IMR-90 (cell line): Measurements from ENCODE around the gene CYGB. TPM values are rescaled to one million over a fixed set of nuclear protein-coding genes. Genes with fewer than 3 reads are reported as not detected.

Experiments used
- ATAC-seq: fragments of 200-7000 bp; cut with Tn5 transposase; 2 replicates; pipeline ENCODE4 v1.9.1; 2020; ENCODE audit warnings: low read depth, mild to moderate bottlenecking, moderate library complexity
- BruUV-seq: library from RNA; stranded (reverse); fragments of 400-500 nt; replicated peaks from 2 replicates; lab custom pipeline; 2021; lab: Mats Ljungman, UMichigan
- CTCF ChIA-PET: fragments of 300-600 bp; formaldehyde crosslinking; extraction: SDS; loops from one replicate; lab custom pipeline; 2021; ENCODE audit warnings: antibody characterized with exemption; lab: Yijun Ruan, JAX
- POLR2A ChIA-PET: fragments of 300-600 bp; sonication (Branson Sonifier 250); formaldehyde crosslinking; loops from one replicate; lab custom pipeline; 2022; ENCODE audit warnings: antibody characterized with exemption; ENCODE audit not compliant: unreplicated experiment; lab: Charles Lee
- DNase-seq: peaks from one replicate; pipeline ENCODE4 v3.0.0; 2013
- H2AFZ ChIP-seq: replicated peaks from 2 replicates; pipeline ENCODE3; 2013; ENCODE audit warnings: low read length, mild to moderate bottlenecking; ENCODE audit not compliant: poor library complexity
- H2AK5ac ChIP-seq: 2 replicates; pipeline ENCODE4 v1.6.1; 2013; ENCODE audit warnings: low read depth, low read length, inconsistent platforms
- H2AK9ac ChIP-seq: replicated peaks from 2 replicates; pipeline ENCODE3; 2013; ENCODE audit warnings: mild to moderate bottlenecking, low read depth, low read length, moderate library complexity; ENCODE audit not compliant: poor library complexity
- H2BK120ac ChIP-seq: 2 replicates; pipeline ENCODE4 v1.6.1; 2013; ENCODE audit warnings: low read depth, low read length, inconsistent platforms
- H2BK15ac ChIP-seq: 3 replicates; pipeline ENCODE4 v1.6.1; 2013; ENCODE audit warnings: low read depth, low read length, inconsistent platforms
- H2BK20ac ChIP-seq: 2 replicates; pipeline ENCODE4 v1.6.1; 2013; ENCODE audit warnings: low read depth, mild to moderate bottlenecking, inconsistent platforms, low read length, moderate library complexity
- H2BK5ac ChIP-seq: 2 replicates; pipeline ENCODE4 v1.6.1; 2013; ENCODE audit warnings: mild to moderate bottlenecking, low read depth, low read length, inconsistent platforms; ENCODE audit not compliant: poor library complexity, severe bottlenecking
- H3K14ac ChIP-seq: replicated peaks from 2 replicates; pipeline ENCODE4 v1.6.1; 2013; ENCODE audit warnings: low read depth, low read length, inconsistent platforms
- H3K18ac ChIP-seq: 2 replicates; pipeline ENCODE4 v1.6.1; 2013; ENCODE audit warnings: low read depth, low read length, control low read depth
- H3K23ac ChIP-seq: 2 replicates; pipeline ENCODE4 v1.6.1; 2013; ENCODE audit warnings: low read depth, low read length, inconsistent platforms
- H3K27ac ChIP-seq: 2 replicates; pipeline ENCODE4 v1.5.1; 2013; ENCODE audit warnings: mild to moderate bottlenecking, control low read depth, low read length; ENCODE audit not compliant: insufficient read depth
- H3K27me3 ChIP-seq: 2 replicates; pipeline ENCODE4 v1.6.1; 2013; ENCODE audit warnings: low read length; ENCODE audit not compliant: control insufficient read depth, insufficient read depth
- H3K36me3 ChIP-seq: 2 replicates; pipeline ENCODE4 v1.6.1; 2013; ENCODE audit warnings: low read length, mixed read lengths; ENCODE audit not compliant: control insufficient read depth, insufficient read depth
- H3K4ac ChIP-seq: 2 replicates; pipeline ENCODE4 v1.6.1; 2013; ENCODE audit warnings: low read depth, low read length, inconsistent platforms
- H3K4me1 ChIP-seq: 2 replicates; pipeline ENCODE4 v1.6.1; 2013; ENCODE audit warnings: low read length, mixed read lengths; ENCODE audit not compliant: control insufficient read depth, insufficient read depth
- H3K4me2 ChIP-seq: 2 replicates; pipeline ENCODE4 v1.6.1; 2013; ENCODE audit warnings: low read depth, mild to moderate bottlenecking, control low read depth, low read length, moderate library complexity
- H3K4me3 ChIP-seq: 2 replicates; pipeline ENCODE4 v1.5.1; 2013; ENCODE audit warnings: low read depth, mild to moderate bottlenecking, control low read depth, low read length, moderate library complexity; ENCODE audit not compliant: insufficient read depth
- H3K56ac ChIP-seq: 2 replicates; pipeline ENCODE4 v1.6.1; 2013; ENCODE audit warnings: low read length, inconsistent platforms; ENCODE audit not compliant: insufficient read depth; ENCODE audit errors: extremely low read depth
- H3K79me1 ChIP-seq, 2 experiments: 2 replicates each; pipeline ENCODE4 v1.6.1; 2013; ENCODE audit warnings: low read length in 2 of 2, inconsistent platforms in 1 of 2, low read depth in 1 of 2
- H3K9ac ChIP-seq: 2 replicates; pipeline ENCODE4 v1.6.1; 2013; ENCODE audit warnings: low read depth, low read length, control low read depth
- H3K9me1 ChIP-seq: 2 replicates; pipeline ENCODE4 v1.6.1; 2013; ENCODE audit warnings: low read length, inconsistent platforms; ENCODE audit not compliant: insufficient read depth
- H3K9me3 ChIP-seq: 2 replicates; pipeline ENCODE4 v1.6.1; 2013; ENCODE audit warnings: low read length; ENCODE audit not compliant: control insufficient read depth, insufficient read depth
- H4K20me1 ChIP-seq: 2 replicates; pipeline ENCODE4 v1.6.1; 2013; ENCODE audit warnings: low read length, inconsistent platforms; ENCODE audit not compliant: insufficient read depth
- H4K5ac ChIP-seq: 2 replicates; pipeline ENCODE4 v1.6.1; 2013; ENCODE audit warnings: mild to moderate bottlenecking, low read depth, low read length, control low read depth
- H4K8ac ChIP-seq, 2 experiments: 2 replicates each; pipeline ENCODE4 v1.6.1; 2013; ENCODE audit warnings: low read depth in 2 of 2, low read length in 2 of 2, control low read depth in 1 of 2, inconsistent platforms in 1 of 2
- H4K91ac ChIP-seq: 2 replicates; pipeline ENCODE4 v1.6.1; 2013; ENCODE audit warnings: low read depth, low read length, inconsistent platforms; ENCODE audit not compliant: insufficient read depth
- BHLHE40 ChIP-seq: fragments of 150-350 bp; IDR thresholded peaks from 2 replicates; pipeline ENCODE4 v1.6.1; 2016; ENCODE audit warnings: mild to moderate bottlenecking, low read depth, low read length
- CEBPB ChIP-seq: IDR thresholded peaks from 2 replicates; pipeline ENCODE4 v1.6.1; 2012; ENCODE audit warnings: low read depth, low read length, improper control_type of control experiment
- CHD1 ChIP-seq: IDR thresholded peaks from 2 replicates; pipeline ENCODE4 v1.6.1; 2012; ENCODE audit warnings: low read depth, low read length, improper control_type of control experiment
- CTCF ChIP-seq: conservative IDR thresholded peaks from 2 replicates; pipeline ENCODE4 v1.5.1; 2012; ENCODE audit warnings: mild to moderate bottlenecking, low read depth, low read length, improper control_type of control experiment
- ELK1 ChIP-seq: fragments of 150-350 bp; IDR thresholded peaks from 2 replicates; pipeline ENCODE4 v1.6.1; 2016; ENCODE audit warnings: low read depth, mild to moderate bottlenecking, low read length, moderate library complexity, borderline replicate concordance
- FOS ChIP-seq: fragments of 150-350 bp; IDR thresholded peaks from 2 replicates; pipeline ENCODE4 v1.6.1; 2016; ENCODE audit warnings: low read depth, low read length
- MAFK ChIP-seq: IDR thresholded peaks from 2 replicates; pipeline ENCODE4 v1.6.1; 2012; ENCODE audit warnings: low read depth, low read length, improper control_type of control experiment
- MAZ ChIP-seq: IDR thresholded peaks from 2 replicates; pipeline ENCODE4 v1.6.1; 2012; ENCODE audit warnings: low read depth, mild to moderate bottlenecking, low read length, improper control_type of control experiment, moderate library complexity, borderline replicate concordance
- MXI1 ChIP-seq: IDR thresholded peaks from 2 replicates; pipeline ENCODE4 v1.6.1; 2012; ENCODE audit warnings: low read depth, mild to moderate bottlenecking, low read length, moderate library complexity, borderline replicate concordance
- NFE2L2 ChIP-seq: fragments of 150-350 bp; IDR thresholded peaks from 2 replicates; pipeline ENCODE4 v1.6.1; 2016; ENCODE audit warnings: low read depth, mild to moderate bottlenecking, low read length
- POLR2A ChIP-seq: IDR thresholded peaks from 2 replicates; pipeline ENCODE4 v1.6.1; 2012; ENCODE audit warnings: mild to moderate bottlenecking, low read depth, low read length
- RAD21 ChIP-seq: IDR thresholded peaks from 2 replicates; pipeline ENCODE4 v1.6.1; 2012; ENCODE audit warnings: low read length, improper control_type of control experiment
- RCOR1 ChIP-seq: IDR thresholded peaks from 2 replicates; pipeline ENCODE4 v1.6.1; 2012; ENCODE audit warnings: mild to moderate bottlenecking, low read length, improper control_type of control experiment; ENCODE audit not compliant: insufficient replicate concordance
- RFX5 ChIP-seq: IDR thresholded peaks from 2 replicates; pipeline ENCODE4 v1.8.0; 2012; ENCODE audit warnings: low read depth, mild to moderate bottlenecking, low read length, moderate library complexity
- SMC3 ChIP-seq: fragments of 150-350 bp; IDR thresholded peaks from 2 replicates; pipeline ENCODE4 v1.6.1; 2016; ENCODE audit warnings: low read depth, mild to moderate bottlenecking, antibody characterized with exemption, low read length, moderate library complexity
- USF2 ChIP-seq: fragments of 150-350 bp; IDR thresholded peaks from 2 replicates; pipeline ENCODE4 v1.6.1; 2017; ENCODE audit warnings: mild to moderate bottlenecking, antibody characterized with exemption, low read length, low read depth
- WGBS, 2 experiments: methylation state at CpG; one replicate each; pipeline versions ENCODE4 v1.1.5 to v1.1.7; 2013; ENCODE audit warnings: missing lambda C conversion rate in 2 of 2; ENCODE audit not compliant: insufficient read length in 1 of 2; ENCODE audit errors: extremely low coverage in 2 of 2; 5-methylcytosine and 5-hydroxymethylcytosine counted together
- dilution Hi-C: fragments of 300-500 bp; cut with HindIII; formaldehyde crosslinking; loops from one replicate; pipeline ENCODE4 v1.14.3; 2018; ENCODE audit warnings: low sequenced_read_pairs; ENCODE audit not compliant: unreplicated experiment
- in situ Hi-C: fragments of 300-500 bp; cut with MboI; formaldehyde crosslinking; loops from 3 replicates; pipeline ENCODE4 v1.14.3; 2019; ENCODE audit warnings: low sequenced_read_pairs, inconsistent platforms, mixed read lengths
- intact Hi-C: fragments of 100-400 bp; cut with micrococcal nuclease; formaldehyde crosslinking; loops from 2 replicates; pipeline ENCODE4 v1.10.0; 2022
- polyA plus RNA-seq, 3 experiments: library from polyadenylated mRNA; depleted of rRNA; stranded (reverse); fragments of >200 nt; gene quantifications; 2 replicates each; pipeline ENCODE4 v1.2.3, GENCODE V29; 2012; ENCODE audit warnings: low replicate concordance in 1 of 3
- total RNA-seq: library from RNA; depleted of rRNA; stranded (reverse); fragments of >200 nt; gene quantifications from 2 replicates; pipeline ENCODE4 v1.2.3, GENCODE V29; 2012

The CYGB gene
- total and polyA plus RNA-seq, 2 of the 4 experiments (the other 2 are of a cell fraction): 1.3 to 2.9 TPM

- H3K9ac ChIP-seq: no peak overlapping the region
Observed at GRCh38 chr17:76481071-76481655, 56.3 kb downstream of the CYGB start.

More at GRCh38 chr17:76481071-76481655, 56.3 kb downstream of the CYGB start:
- Histone ChIP-seq H4K20me1 (no peaks in the 10 kb centered on the region), H4K5ac (no peak overlapping the region), H2BK15ac (no peak overlapping the region), H3K4me1 (peaks cover 4% of the 10 kb centered on the region), H2BK20ac (no peak overlapping the region), H3K56ac (no peak overlapping the region), H2BK120ac (no peak overlapping the region), H3K27ac (no peak overlapping the region), H3K9me3 (no peaks in the 10 kb centered on the region), H2BK5ac (no peak overlapping the region), H3K4me3 (no peak overlapping the region), H2AFZ (peak overlapping the region; percentile 68), H2AK9ac (peak overlapping the region; percentile 72), H3K4me2 (no peak overlapping the region), H3K18ac (no peak overlapping the region), H4K8ac (0 out of 4 replicates have a peak overlapping the region, but pooled peaks of 1 of the 2 experiments have one; percentile 25), H4K91ac (no peak overlapping the region), H3K4ac (no peak overlapping the region), H3K79me1 (no peaks in the 10 kb centered on the region), H3K9me1 (peaks cover 2% of the 10 kb centered on the region; the same call in 1 of the 2 replicates), H3K36me3 (no peaks in the 10 kb centered on the region), H3K14ac (peak overlapping the region; percentile 22; the same call in 1 of the 2 replicates), H2AK5ac (no peak overlapping the region), H3K27me3 (no peaks in the 10 kb centered on the region), H3K23ac (no peak overlapping the region)
- peak; percentile 15 for ATAC-seq
- no peak for DNase-seq
- TF ChIP-seq MAFK: no peak
- no peak for TF ChIP-seq CEBPB
- TF ChIP-seq FOS: no peak
- TF ChIP-seq RAD21: no peak
- no peak for TF ChIP-seq SMC3
- no peak for TF ChIP-seq ELK1
- no peak for TF ChIP-seq CTCF
- TF ChIP-seq BHLHE40: no peak
- TF ChIP-seq CHD1: no peak
- TF ChIP-seq USF2: no peak
- TF ChIP-seq MAZ: no peak
- TF ChIP-seq RCOR1: no peak
- no peak for TF ChIP-seq MXI1
- TF ChIP-seq POLR2A: no peak
- no peak for TF ChIP-seq NFE2L2
- no peak for TF ChIP-seq RFX5
- intact Hi-C loops: no loop called here
- dilution Hi-C loops: no loop called here
- no TSS peak for BruUV-seq
- ChIA-PET CTCF (no interaction called here), POLR2A (no interaction called here)
- in situ Hi-C loops: no loop called here
- 80% methylated on average over 5 of the region's 21 CpGs; no CpG with 5 or more reads in 1 of the 2 experiments for WGBS, 2 experiments
